SK-N-SH (cell line): ENCODE results near the gene LIPG.

Source experiments
- EP300 ChIP-seq, 2 experiments: IDR thresholded peaks; 2 replicates each; pipeline versions ENCODE4 v1.4.0 to v1.6.1; 2012; ENCODE audit warnings: borderline replicate concordance in 1 of 2, low read depth in 1 of 2, low read length in 1 of 2
- EZH2phosphoT487 ChIP-seq: fragments of 200-600 bp; sonication (generic); IDR thresholded peaks from 2 replicates; pipeline ENCODE4 v1.6.1; 2017; ENCODE audit warnings: low read depth, mixed run types, mild to moderate bottlenecking, antibody characterized with exemption, moderate library complexity, borderline replicate concordance
- TF ChIP-seq, protein P1 (sequence below): fragments of 200-600 bp; sonication (generic); IDR thresholded peaks from 2 replicates; pipeline ENCODE4 v1.6.1; 2017; ENCODE audit warnings: antibody characterized with exemption, mild to moderate bottlenecking, moderate library complexity

- TF ChIP-seq EZH2phosphoT487 (no peak), EP300 (IDR thresholded peaks at IDR 0.05; ENCODE audit: borderline replicate concordance in 1 of 2, low read depth in 1 of 2, low read length in 1 of 2) (no peak)
- TF ChIP-seq, protein P1, sequence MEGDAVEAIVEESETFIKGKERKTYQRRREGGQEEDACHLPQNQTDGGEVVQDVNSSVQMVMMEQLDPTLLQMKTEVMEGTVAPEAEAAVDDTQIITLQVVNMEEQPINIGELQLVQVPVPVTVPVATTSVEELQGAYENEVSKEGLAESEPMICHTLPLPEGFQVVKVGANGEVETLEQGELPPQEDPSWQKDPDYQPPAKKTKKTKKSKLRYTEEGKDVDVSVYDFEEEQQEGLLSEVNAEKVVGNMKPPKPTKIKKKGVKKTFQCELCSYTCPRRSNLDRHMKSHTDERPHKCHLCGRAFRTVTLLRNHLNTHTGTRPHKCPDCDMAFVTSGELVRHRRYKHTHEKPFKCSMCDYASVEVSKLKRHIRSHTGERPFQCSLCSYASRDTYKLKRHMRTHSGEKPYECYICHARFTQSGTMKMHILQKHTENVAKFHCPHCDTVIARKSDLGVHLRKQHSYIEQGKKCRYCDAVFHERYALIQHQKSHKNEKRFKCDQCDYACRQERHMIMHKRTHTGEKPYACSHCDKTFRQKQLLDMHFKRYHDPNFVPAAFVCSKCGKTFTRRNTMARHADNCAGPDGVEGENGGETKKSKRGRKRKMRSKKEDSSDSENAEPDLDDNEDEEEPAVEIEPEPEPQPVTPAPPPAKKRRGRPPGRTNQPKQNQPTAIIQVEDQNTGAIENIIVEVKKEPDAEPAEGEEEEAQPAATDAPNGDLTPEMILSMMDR, result no peak
These were observed 49.5 kb downstream of the LIPG start for GRCh38 chr18:49611316-49611715.
